HG03060 (cell line): Measurements from ENCODE around the gene CMTM3.
"Not testable (repeated sequence)": the region's sequence is repeated elsewhere in the genome, so short reads cannot be mapped to it uniquely, and the experiment has no call there.

Source experiments
- ATAC-seq: cut with Tn5 transposase; IDR thresholded peaks from one replicate; pipeline ENCODE4 v1.9.1; 2021; ENCODE audit warnings: low read depth, moderate number of reproducible peaks; ENCODE audit not compliant: unreplicated experiment

The CMTM3 gene

GRCh38 chr16:66604376-66605176 is at the start of gene CMTM3:
CMTM3 (plus strand) TSS chr16:66604704; CDS start chr16:66604806, 102 bp downstream.
- no peak for ATAC-seq

- no peak for ATAC-seq
Measured at GRCh38 chr16:66560107-66560506, 44.4 kb upstream of the CMTM3 start.

DNA sequence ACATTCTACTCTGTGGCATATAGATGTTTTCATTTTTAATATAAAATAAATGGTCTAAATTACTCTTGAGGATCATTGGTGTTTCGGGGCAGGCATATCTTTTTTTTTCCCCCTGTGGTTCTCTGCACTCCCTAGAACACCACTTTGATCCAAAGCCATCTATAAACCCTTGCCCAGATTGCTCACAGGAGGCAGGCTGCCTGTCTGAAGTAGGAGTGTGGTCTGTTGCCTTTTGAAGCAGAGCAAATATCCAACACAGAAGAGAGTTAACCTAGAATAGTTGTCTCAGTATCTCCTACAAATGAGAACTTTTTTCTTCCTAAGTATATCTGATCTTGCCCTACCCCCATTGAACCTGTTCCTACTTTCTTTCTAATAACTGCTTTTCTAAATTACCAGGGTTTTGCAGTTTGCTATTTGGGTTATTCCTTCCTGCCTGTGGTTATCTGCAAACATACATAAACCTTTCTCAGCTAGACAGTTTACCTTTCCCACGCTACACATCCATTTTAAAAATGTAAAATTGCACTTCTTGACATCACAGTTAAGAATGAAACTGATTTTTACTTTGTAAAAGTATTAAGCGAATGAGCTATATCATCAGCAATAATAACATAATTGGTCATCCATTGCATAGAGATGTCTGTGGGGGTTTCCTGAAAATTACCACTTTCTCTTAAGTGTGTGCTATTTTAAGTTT is 43.0 kb upstream of the CMTM3 start:
- ATAC-seq: no peak

GRCh38 chr16:66562409-66562808 is 42.1 kb upstream of the CMTM3 start:
- ATAC-seq: no peak

DNA sequence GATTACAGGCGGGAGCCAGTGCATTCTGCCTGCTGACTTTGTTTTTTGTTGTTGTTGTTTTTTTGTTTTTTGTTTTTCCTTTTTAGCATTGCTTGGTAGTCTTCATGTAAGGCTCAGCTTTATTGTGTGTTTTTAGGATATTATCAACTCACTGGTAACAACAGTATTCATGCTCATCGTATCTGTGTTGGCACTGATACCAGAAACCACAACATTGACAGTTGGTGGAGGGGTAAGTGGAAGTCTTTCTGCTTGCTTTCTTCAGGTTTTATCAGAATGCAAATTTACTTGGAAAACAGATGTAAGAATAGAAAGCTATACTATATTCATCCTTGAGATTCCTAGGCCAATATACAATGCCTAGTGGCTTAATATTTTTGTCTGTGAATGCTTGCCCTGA is 41.5 kb upstream of the CMTM3 start:
- no peak for ATAC-seq

DNA sequence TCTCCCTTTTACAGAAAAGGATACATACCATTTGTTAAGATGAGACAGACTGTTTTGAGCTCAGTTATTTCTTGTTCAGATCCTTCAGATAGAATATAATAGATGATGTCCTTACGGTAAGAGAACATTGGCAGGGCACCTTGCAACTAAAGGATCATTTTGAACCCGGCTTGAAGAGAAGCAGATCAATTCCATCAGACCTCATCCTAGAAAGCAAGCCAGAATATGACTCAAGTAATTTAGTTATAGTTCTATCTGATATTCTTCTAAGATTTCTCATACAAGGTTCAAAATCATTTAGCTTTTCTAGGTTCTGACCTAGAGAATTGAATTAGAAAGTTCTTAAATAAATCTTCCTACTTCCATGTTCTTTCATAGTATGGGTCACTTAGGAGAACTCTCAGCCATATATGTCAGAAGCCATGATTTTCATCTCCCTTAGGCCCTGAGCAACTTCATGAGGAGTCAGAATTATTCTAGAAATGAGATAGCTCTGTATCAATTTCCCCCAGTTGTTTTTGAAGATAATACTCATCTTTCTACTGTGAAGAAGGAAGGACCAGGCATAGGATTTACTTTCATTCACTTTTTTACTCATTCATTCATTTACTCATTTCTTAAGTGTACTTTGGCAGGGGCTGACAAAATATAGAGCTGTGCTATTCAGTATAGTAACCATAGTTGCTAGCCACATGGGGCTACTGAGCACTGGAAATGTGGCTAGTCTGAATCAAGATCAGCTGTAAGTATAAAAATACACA is 40.8 kb upstream of the CMTM3 start:
- no peak for ATAC-seq

GRCh38 chr16:66566051-66566901 is 38.2 kb upstream of the CMTM3 start, which contains the start of gene CMTM1:
CMTM1 (plus strand) TSS chr16:66566439; CDS start chr16:66566514, 75 bp downstream.
- no peak for ATAC-seq

GRCh38 chr16:66567270-66567669 is 37.2 kb upstream of the CMTM3 start:
- not testable (repeated sequence) for ATAC-seq

- ATAC-seq: no peak
Measured at GRCh38 chr16:66568355-66568754, 36.1 kb upstream of the CMTM3 start.

- no peak for ATAC-seq
Measured at GRCh38 chr16:66569131-66569530, 35.4 kb upstream of the CMTM3 start.

DNA sequence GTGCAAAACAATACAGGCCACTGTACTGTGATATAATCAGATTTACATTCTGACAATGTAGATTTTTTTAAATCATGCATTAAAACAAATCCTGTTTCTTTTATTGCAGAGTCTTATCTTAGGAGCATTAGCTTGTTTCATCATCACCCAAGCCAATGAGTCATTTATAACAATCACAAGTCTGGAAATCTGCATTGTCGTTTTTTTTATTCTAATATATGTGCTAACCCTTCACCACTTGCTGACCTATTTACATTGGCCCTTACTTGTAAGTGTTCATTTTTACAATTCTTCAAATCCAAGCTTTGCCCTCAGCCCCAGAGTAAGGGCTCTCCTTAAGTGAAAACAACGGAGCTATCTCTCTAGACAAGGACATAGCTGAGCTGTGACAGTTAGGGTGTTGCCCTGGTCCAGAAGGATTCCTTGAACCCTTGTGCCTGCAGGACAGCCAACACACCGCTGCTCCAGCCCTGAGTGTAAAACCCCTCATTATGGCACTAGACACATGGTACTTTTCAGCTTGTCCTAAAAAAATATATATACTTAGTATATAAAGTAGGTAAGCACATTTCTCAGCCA is 34.6 kb upstream of the CMTM3 start:
- no peak for ATAC-seq

DNA sequence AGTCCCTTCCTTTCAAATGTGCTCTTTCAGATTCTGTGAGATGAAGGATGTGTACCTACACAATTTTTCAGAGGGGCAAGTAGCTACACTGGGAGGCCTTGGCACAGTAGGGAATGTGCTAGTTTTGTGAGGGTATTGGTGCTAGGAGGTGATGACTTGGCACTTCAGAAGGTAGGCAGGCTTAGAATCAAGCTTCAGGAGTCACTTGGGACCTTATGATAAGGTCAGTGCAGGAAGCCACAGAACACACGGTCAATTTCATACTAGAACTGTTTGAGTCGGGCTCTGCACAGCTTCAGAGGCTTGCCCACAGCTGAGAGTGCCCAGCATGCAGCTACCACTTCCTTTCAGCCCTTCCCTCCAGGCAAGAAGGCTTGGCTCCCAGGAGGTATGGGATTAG is 32.1 kb upstream of the CMTM3 start:
- no peak for ATAC-seq

DNA sequence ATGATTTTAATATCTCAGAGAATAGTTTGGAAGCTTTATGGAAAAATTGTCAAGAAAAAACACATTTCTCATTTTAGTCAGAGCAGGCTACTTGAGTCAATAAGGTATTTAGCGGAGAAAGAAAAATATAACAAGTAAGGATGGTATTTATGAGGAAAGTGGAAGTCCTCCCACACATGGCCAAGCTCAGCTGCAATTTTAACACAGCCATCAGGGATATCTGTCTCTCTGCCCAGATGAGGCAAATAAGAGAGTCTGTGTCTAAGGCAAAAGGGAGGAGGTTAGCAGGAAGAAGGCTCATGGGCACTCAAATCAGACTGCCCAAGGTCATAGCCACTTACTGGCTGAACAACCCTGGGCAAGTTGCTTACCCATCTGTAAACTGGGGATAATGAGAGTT is 30.4 kb upstream of the CMTM3 start:
- no peak for ATAC-seq

DNA sequence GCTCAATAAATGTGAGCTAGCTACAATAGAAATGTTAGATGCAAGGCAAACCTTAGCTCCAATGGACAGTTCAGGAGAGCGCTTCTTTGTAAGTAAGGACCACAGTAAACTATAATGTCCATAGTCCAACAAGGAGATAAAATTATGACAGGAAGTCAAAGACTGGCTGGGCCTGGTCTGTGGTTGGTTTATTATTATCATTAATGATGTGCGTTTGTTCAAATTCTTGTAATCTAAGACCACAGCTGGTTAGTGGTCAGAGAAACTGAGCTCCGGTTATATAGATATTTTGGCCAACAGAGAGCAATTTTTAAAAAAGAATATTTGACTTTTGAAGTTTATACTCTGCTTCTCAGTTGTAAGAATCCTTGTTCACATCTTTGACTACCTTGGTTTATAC is 30.0 kb upstream of the CMTM3 start:
- ATAC-seq: no peak

DNA sequence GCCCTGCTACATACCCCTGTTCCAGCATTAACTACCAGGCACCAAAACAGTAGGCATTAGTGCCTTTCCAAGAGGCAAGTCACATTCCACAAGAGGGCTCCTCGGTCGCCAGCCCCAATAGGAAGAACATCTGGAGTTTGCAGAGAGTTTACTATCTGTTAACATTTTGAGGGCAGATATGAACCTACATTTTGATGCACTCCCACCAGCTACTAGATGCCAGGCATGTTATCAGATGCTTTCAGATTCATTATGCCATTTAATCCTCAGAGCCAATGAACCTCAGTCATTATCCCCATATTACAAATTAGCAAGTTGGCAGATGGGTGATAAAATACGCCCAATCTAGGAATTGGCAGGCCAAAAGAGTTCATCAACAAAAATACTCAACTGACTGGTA is 29.4 kb upstream of the CMTM3 start:
- ATAC-seq: no peak

- no peak for ATAC-seq
Measured at GRCh38 chr16:66576296-66576695, 28.2 kb upstream of the CMTM3 start.

GRCh38 chr16:66578651-66579531 is 25.6 kb upstream of the CMTM3 start, which contains the start of gene CMTM2:
CMTM2 (plus strand) TSS chr16:66579463; CDS start chr16:66579608, 145 bp downstream.
- no peak for ATAC-seq

- no peak for ATAC-seq
Measured at GRCh38 chr16:66580605-66581209, 23.8 kb upstream of the CMTM3 start.
